GM19397 (cell line): Measurements from ENCODE around the gene CD96.
"Not testable (repeated sequence)": the region's sequence is repeated elsewhere in the genome, so short reads cannot be mapped to it uniquely, and the experiment has no call there.

Experiments used
- ATAC-seq: cut with Tn5 transposase; IDR thresholded peaks from one replicate; pipeline ENCODE4 v1.9.1; 2021; ENCODE audit warnings: mild to moderate bottlenecking, moderate library complexity; ENCODE audit not compliant: unreplicated experiment

The CD96 gene, protein sequence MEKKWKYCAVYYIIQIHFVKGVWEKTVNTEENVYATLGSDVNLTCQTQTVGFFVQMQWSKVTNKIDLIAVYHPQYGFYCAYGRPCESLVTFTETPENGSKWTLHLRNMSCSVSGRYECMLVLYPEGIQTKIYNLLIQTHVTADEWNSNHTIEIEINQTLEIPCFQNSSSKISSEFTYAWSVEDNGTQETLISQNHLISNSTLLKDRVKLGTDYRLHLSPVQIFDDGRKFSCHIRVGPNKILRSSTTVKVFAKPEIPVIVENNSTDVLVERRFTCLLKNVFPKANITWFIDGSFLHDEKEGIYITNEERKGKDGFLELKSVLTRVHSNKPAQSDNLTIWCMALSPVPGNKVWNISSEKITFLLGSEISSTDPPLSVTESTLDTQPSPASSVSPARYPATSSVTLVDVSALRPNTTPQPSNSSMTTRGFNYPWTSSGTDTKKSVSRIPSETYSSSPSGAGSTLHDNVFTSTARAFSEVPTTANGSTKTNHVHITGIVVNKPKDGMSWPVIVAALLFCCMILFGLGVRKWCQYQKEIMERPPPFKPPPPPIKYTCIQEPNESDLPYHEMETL

DNA sequence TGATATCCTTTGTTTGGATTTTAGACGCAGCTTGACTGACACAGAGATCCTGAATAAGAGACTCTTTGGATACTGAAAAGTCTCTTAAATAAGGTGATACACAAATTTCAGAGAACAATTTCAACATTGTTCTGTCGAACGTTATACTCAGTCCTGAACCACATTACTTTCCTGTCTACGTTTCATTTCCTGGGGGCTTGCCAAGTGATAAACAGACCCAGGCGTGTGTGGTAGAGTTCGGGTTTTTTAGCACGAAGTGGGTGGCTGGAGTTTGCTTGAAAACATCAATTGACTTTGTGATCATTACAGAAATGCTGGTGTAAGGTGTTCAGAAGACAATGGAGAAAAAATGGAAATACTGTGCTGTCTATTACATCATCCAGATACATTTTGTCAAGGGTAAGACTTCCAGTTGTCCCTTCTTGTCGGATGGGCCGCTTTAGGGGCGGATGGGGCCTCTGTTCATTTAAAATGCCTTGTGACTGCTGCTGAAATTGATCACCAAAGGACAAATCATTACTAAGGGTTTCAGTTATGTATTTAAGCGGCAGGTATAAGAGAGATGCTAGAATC lies at the start of gene CD96:
CD96 (plus strand) TSS at position 287 of the 573 bp plus-strand sequence; CDS start at position 339, 52 bp downstream.
- peak; percentile 40 for ATAC-seq

DNA sequence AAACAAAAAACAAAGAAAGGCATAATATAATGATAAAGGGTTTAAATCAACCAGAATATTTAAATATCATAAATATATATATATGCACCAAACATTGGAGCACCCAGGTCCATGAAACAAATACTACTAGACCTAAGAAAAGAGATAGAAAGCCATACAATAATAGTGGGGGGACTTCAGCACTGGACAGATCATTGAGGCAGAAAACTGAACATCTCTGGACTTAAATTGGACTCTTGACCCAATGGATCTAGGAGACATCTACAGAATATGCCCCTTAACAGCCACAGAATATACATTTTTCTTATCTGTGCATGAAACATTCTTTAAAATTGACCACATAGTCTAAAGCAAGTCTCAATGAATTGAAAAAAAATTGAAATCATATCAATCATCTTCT lies 48.7 kb upstream of the CD96 start:
- no peak for ATAC-seq

DNA sequence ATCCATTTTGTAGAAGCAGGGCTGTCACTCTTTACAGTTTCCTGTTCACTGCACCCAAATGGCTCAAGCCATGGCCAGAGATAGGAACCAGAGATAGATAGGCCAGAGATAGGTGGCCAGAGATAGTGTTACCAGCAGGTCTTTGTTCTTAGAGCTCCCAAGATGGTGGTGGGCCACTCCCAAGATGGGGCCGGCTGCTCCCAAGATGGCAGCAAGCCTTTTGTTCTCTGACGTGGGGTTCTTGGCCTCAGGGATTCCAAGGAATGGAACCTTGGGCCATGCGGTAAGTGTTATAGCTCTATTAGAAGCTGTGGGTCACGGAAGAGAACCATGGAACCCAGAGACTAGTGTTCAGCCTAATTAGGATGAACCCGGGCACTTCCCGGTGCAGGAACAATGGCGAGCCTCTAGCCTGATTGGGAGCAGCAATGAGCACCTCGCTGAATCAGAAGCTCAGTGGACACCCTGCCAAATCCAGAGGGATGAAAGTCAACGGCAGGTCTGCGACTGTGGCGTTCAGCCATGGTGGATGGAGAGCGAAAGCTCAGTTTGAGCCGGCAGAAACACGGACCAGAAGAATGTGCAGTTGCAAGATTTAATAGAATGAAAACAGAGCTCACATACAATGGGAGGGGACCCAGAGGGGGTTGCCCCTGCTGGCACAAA lies 45.0 kb upstream of the CD96 start:
- no peak for ATAC-seq

DNA sequence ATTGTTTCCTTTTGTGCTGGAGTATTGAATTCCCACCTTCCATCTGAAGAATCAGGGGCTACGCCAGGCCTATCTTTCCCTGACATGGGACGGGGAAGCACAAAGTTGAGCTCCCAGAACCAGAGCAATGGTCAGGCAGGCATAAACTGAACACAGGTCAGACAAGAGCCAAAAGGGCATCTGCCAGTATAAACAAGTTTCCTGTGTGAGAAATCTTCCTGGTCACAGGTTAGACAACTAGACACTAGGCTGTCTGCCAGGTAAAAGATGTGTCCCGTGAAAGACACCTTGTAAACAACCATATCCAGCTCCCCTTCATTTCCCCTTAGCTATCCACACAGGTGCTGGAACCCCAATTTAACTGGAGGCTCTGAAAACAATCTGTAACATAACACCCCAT lies 44.0 kb upstream of the CD96 start:
- ATAC-seq = no peak

DNA sequence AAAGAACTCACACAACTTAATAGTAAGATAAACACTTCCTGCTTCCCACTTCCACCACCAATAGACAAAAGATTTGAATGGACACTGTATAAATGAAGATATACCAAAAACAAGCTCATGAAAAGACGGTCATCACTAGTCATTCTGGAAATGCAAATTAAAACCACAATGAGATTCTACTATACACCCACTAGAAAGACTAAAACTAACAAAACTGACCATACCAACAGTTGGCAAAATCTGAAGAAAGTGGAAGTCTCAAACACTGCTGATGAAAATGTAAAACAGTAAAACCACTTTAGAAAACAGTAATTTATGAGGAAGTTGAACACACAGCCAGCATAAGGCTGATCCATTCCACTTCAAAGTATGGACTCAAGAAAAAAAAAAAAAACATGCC lies 35.6 kb upstream of the CD96 start:
- no peak for ATAC-seq

DNA sequence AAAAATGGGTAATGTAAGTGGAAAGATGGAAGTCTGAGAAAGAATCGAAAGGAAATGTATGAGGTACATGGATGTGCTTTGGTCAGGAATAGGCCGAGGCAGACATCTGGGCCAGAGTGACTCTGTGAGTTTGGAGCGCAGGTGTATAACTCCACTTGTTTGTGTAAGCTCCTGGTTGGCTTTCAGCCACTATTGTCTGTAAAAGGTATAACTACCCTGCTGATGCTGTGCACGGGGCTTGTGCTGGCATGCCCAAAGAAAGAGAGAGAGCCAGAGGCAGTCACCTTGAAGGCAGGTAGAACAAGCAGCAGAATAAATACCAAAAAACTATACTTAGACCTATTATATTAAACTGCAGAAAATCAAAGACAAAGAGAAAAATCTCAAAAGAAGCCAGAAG lies 32.7 kb upstream of the CD96 start:
- no peak for ATAC-seq

DNA sequence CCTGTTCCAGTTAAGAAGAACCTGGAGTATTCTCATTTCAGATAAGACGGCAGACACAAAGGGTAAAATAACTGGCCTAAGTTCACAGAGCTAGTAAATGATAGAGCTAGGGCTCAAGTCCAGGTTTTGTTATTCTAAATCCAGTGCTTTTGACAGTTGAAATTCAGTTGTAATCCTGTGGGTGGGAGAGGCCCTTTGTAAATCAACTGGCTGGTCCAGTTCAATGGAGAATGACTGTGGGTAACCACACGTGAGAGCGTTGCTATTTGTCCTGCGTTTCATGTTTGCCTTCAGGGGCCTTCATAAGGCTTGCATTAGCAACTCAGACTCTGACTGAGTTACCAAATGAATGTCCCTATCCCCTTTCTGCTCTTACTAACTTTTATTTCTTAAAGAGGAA lies 24.2 kb upstream of the CD96 start:
- ATAC-seq = no peak

DNA sequence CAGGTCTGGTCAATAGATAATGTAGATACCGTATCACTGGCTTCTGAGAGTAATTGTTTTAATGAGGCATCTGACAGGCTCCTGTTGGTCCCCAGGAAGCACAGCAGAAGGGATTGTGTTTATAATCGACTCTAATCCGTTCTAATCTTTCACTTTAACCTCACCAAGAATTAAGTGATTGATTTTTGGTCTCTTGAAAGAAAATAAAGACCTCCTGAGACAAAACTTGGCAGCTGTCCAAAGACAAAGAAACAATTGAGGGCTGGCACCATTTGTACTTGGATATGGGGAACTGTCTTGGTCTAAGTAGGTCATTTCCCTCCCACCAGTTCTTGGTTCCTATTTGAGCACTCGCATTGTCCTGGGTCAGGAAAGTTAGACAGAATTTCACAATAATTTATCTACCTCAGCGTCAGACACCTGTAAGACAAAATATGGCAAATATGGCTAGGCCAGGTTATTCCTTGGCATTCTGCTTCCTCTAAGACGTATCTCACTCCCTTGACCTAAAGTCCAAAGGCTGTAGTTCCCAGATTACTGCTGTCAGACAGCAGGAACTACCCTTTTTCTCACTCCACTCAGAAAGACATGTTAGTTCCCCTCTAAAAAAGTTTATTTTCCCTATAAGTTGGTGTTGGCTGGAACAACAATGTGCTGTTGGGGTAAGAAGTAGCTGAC lies 22.7 kb upstream of the CD96 start:
- no peak for ATAC-seq

DNA sequence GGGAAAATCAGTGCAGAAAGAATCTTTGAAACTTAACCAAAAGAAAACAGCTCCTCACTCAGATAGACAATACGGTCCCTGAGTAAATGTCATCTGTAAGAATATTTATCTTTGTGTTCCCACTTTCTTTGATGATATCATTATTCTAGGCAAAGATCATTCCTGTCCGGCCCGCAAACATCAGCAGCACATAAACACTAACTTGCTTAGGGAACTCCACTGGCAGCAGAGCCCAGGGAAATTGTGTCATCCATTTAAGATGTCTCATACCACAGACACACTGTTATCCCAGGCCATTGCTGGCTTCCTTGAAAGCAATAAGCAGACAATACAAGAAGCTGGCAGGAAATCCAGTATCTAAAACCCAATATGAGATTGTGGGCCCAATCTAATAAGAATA lies 20.1 kb upstream of the CD96 start:
- ATAC-seq = no peak

DNA sequence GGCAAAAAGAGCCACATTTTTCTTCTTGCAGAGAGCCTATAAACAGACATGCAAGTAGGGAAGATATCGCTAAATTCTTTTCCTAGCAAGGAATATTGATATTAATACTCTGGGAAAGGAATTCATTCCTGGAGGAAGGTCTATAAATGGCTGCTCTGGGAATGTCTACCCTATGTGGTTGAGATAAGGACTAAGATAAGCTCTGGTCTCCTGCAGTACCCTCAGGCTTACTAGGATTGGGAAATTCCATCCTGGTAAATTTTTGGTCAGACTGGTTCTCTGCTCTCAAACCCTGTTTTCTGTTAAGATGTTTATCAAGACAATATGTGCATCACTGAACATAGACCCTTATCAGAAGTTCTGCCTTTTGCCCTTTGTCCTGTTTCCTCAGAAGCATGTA lies 17.5 kb upstream of the CD96 start:
- not testable (repeated sequence) for ATAC-seq

DNA sequence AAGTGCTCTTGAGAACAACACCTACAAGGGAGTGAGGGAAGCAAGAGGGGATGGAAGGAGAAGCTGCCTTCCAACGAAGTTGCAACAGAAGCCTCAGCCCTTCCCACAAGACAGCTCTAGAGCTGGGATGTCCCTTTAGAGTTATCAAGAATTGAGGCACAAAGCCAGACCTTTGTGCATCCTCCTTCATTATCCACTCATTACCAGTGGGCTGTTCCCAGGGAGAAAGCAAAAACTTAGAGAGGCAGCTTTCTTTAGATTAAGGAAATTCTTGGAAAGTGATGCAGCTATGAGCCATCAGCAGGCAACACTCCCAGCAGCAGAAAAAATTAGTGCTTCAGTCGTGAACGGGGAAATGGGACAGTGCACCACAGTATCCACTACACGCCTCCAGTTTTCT lies 10.6 kb upstream of the CD96 start:
- no peak for ATAC-seq

DNA sequence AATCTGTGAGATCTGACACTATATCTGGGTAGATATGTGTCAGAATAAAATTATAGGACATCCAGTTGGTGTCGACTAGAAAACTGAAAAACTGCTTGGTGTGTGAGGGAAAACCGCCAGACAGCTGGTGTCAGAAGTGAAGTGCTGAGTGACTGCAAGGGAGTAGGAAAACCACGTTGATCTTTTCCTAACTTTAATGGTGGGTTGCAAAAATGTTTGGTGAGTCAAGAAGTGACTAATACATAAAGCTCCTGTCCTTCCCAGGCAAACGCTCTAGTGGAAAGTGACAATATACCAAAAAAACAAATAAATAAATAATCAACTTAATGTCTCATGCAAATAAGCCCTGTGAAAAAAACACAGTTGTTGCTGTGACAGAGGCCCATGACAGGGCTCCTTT lies 7.3 kb upstream of the CD96 start:
- no peak for ATAC-seq

DNA sequence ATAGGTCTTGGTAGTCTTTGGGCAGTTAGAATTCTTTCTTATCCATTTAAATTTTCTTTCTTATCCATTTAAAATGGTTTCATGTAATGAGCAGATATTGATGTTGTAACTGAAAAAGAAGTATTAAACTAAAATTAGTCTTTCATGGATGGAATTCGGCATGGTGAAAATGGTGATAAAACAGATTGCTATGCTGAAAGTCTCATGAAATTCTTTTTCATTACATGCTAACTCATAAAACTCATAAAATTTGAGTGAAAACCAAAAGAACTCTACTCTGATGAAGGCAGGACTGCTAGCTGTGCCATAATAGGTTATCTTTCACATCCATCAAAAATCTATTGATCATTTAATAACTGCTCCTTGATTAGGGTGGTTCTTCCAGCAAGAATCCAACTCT lies 3.9 kb upstream of the CD96 start:
- no peak for ATAC-seq

DNA sequence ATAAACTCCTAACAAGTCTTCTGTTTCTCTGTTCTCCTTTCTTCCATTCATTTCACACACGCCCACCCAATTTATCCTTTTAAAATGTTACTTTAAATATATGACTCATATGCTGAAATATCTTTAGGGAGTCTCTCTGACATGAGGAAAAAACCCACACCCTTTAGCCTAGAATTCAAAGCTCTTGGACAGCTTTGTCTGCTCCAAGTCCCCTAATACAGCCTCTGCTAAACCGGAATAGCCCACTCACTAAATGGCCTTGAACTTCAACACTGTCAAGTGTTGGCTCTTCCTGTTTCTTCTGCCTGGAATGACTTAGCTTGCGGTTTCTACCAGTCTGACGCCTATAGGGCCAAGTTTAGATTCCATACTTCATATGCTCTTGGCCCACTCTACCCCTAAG lies 3.3 kb upstream of the CD96 start:
- ATAC-seq = peak; percentile 21

DNA sequence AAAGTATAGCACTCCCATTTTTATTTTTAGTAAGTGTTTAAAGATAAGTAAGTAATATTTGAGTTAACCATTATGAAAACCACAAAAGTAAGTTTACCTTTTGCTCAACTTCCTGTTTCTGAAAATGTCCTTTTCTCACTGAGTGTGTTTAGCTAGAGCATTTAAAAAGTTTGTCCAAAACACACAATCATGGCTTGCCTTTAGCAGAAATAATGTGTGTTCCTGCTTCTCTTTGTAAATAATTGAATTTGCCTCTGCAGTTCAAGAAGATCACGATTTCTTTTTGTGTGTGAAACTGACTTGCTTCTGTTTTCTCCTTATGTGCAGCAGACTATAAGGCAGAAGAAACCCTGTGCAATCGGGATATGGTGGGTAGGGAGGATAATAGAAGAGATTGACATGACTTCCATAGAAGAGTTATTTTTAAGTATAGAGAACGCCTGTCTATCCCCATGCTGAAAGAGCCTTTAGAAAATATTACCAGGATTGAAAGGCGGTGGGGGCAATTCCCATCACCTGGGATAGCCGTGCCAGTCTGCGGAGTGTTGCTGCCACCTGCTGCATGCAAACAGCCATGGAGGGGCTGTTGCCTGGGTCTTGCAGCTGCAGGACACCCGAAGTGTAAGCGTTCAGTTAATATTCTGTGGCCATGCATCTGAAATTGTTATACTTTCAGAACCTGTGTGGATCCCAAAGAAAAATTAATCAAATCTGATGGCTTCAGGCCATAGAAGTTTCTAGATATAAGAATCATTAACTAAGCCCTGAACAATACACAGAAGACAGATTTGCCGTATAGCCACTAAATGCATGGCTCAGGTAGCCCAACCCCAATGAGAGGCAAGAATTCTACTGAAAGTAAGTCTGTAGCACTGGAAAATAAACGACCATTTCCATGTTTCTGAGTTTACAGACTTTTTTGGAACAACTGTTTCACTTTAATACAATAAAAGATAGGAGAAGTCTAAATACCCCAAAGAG lies 2.4 kb upstream of the CD96 start:
- ATAC-seq = peak; percentile 69

DNA sequence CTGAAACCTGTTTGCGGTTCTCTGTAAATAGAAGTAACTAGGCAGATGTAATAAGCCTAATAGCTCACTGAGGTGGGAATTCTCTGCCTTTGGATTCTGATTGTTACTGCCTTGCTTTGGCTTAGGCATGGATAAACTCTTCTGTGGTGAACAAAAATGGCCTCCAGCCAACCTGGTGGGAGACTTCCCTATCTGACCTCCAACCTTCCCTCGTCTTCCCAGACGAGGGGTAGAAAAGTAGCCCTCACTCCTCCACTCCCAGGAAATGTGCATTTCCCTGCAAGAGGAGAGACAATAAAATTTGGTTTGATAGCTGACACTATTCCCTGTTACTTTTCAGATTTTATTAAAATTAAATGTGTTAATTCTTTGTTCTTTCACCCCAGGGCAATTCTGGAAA lies 606 bp upstream of the CD96 start:
- ATAC-seq = no peak

DNA sequence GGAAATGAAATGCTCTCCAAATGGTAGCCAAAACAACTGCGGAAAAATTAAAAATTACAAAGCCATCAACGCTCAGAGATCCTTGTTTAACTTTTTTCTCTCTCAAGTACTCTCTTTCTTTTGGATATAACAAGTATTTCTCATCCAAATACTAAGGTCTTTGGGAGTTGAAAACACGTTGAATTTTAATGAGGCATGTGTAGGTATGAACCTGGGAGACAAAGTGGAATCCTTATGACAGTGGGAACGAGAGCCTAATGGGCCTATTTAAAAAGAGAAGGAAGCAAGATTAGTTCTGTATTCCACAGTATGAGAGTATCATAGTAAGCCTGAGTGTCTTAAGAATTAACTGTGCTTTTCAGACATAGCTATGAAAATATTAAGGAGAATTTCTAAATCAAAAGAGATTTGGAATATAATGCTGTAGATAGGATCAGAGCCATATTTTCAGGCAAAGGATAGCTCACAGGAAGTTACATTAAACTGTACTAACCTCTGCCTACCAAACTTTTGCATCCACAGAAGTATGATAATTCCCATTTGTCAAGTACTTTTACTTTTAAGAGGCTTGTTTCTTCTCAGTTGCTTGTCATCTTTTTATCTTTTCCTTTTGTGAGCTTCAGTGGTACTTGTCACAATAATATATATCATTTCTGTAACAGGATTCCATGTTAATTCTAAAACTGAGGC lies 759 bp downstream of the CD96 start:
- no peak for ATAC-seq

DNA sequence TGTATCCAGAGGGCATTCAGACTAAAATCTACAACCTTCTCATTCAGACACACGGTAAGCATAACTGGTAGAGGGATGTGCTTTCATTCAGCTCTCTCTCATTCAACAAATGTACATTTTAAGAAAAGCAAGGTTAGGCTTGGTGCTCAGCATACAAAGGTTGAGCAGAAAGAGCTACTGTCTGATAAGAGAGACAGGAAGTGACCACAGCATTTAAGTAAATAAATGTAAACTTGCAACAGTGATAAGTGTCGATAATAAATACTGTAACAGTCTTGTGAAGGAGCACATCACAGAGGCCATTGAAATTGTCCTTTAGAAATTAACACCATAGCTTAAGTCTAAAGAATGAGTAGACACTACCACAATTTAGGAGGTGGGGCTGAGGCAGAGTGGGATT lies 3.4 kb downstream of the CD96 start:
- no peak for ATAC-seq

DNA sequence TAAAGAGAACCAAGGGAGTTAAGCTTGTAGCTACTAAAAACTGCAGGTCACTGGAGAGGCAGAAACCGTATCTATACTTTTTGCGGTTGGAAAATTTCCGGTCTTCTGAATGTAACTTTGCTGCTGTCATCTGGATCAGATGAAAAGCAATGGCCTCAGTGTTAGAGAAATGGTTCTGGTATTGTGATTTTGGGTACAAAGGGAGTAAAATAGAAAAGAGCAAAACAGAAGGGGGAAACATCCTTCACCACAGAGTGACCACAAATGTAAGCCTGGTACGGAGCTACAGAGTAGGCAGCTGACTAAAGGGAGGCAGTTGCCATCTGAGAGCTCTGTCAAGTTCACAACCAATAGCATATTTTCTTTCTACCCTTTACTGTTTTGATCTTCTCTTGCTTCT lies 5.6 kb downstream of the CD96 start:
- ATAC-seq = peak; percentile 86

DNA sequence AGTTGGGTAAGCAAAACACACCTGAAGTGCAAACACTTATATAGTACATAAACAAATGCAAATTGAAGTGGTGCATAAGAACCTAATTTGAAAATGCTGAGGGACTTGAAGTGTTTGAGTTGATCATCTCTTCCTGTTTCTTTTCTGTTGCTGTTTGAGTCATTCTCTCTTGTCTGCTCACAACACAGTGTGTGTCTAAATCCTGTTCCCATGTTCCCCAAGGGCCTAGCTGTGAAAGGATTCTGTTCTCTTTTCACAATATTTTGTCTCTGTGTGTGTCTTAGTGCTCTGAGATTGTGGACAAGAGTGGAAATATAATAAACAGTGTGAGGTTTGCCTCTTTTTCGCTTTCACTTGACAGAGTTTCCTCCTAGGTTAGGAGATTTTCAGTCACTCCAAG lies 6.1 kb downstream of the CD96 start:
- peak; percentile 66 for ATAC-seq
